OCI-LY7 (cell line): ENCODE results near the gene PLEKHG4. TPM values are rescaled to one million over a fixed set of nuclear protein-coding genes. Genes with fewer than 3 reads are reported as not detected.

ENCODE experiments used
- Bru-seq: library from RNA; stranded (reverse); fragments of 400-500 nt; gene quantifications from one replicate; lab custom pipeline; 2021; lab: Mats Ljungman, UMichigan
- BruChase-seq, 2 experiments: library from RNA; stranded (reverse); fragments of 400-500 nt; gene quantifications; one replicate each; lab custom pipeline; 2021; lab: Mats Ljungman, UMichigan
- BruUV-seq: library from RNA; stranded (reverse); fragments of 400-500 nt; replicated peaks from 2 replicates; lab custom pipeline; 2021; lab: Mats Ljungman, UMichigan
- CTCF ChIA-PET: fragments of 300-600 bp; sonication (Branson Sonifier 250); formaldehyde crosslinking; loops from one replicate; lab custom pipeline; 2022; ENCODE audit warnings: antibody characterized with exemption; ENCODE audit not compliant: unreplicated experiment; lab: Charles Lee
- POLR2A ChIA-PET: fragments of 300-600 bp; sonication (Branson Sonifier 250); formaldehyde crosslinking; loops from one replicate; lab custom pipeline; 2022; ENCODE audit warnings: antibody characterized with exemption; lab: Charles Lee
- DNase-seq: peaks from one replicate; pipeline ENCODE4 v3.0.0-alpha.2; 2015; ENCODE audit warnings: low spot score
- H2AFZ ChIP-seq: fragments of 200-600 bp; sonication (generic), shearing (Covaris generic); 2 replicates; pipeline ENCODE4 v1.6.1; 2014; ENCODE audit warnings: mild to moderate bottlenecking, antibody characterized with exemption, low read length, moderate library complexity
- H3K27ac ChIP-seq: fragments of 200-600 bp; sonication (generic); 2 replicates; pipeline ENCODE4 v1.5.1; 2014; ENCODE audit warnings: mixed run types, low read depth, mild to moderate bottlenecking, moderate library complexity, low read length, inconsistent platforms; ENCODE audit not compliant: poor library complexity, severe bottlenecking
- H3K36me3 ChIP-seq: fragments of 200-600 bp; sonication (generic); 2 replicates; pipeline ENCODE4 v1.6.1; 2014; ENCODE audit warnings: mild to moderate bottlenecking, antibody characterized with exemption, low read length, moderate library complexity, mixed read lengths; ENCODE audit not compliant: insufficient read depth
- H3K4me1 ChIP-seq: fragments of 200-600 bp; sonication (generic); 2 replicates; pipeline ENCODE4 v1.5.1; 2014; ENCODE audit warnings: mild to moderate bottlenecking, low read length; ENCODE audit not compliant: insufficient read depth, poor library complexity, severe bottlenecking
- H3K4me2 ChIP-seq: fragments of 200-600 bp; sonication (generic); 2 replicates; pipeline ENCODE4 v1.6.1; 2014; ENCODE audit warnings: mild to moderate bottlenecking, low read length
- H3K4me3 ChIP-seq: fragments of 200-600 bp; sonication (generic); 2 replicates; pipeline ENCODE4 v1.5.1; 2014; ENCODE audit warnings: mild to moderate bottlenecking, low read depth, low read length; ENCODE audit not compliant: poor library complexity, severe bottlenecking
- H3K79me2 ChIP-seq: fragments of 200-600 bp; sonication (generic); 2 replicates; pipeline ENCODE4 v1.6.1; 2016; ENCODE audit warnings: low read depth, mild to moderate bottlenecking, low read length, moderate library complexity, mixed read lengths; ENCODE audit not compliant: insufficient read depth
- H3K9me2 ChIP-seq: fragments of 200-600 bp; sonication (generic); 2 replicates; pipeline ENCODE4 v1.6.1; 2016; ENCODE audit warnings: mild to moderate bottlenecking, low read length, mixed read lengths; ENCODE audit not compliant: insufficient read depth
- H3K9me3 ChIP-seq: fragments of 200-600 bp; sonication (generic); 2 replicates; pipeline ENCODE4 v1.6.1; 2014; ENCODE audit warnings: mild to moderate bottlenecking, mixed run types, low read length, mixed read lengths
- H4K20me1 ChIP-seq: fragments of 200-600 bp; sonication (generic); 2 replicates; pipeline ENCODE4 v1.6.1; 2014; ENCODE audit warnings: mild to moderate bottlenecking, antibody characterized with exemption, low read length, moderate library complexity, mixed read lengths; ENCODE audit not compliant: insufficient read depth
- CTCF ChIP-seq: fragments of 200-600 bp; sonication (generic); conservative IDR thresholded peaks from 2 replicates; pipeline ENCODE4 v1.5.1; 2014; ENCODE audit warnings: mild to moderate bottlenecking, antibody characterized with exemption, low read length, moderate library complexity, mixed read lengths
- EZH2phosphoT487 ChIP-seq: fragments of 200-600 bp; sonication (generic); IDR thresholded peaks from 2 replicates; pipeline ENCODE4 v1.6.1; 2018; ENCODE audit warnings: low read depth, borderline replicate concordance, mild to moderate bottlenecking, mixed run types, antibody characterized with exemption, low read length, moderate library complexity, mixed read lengths
- intact Hi-C: fragments of 100-400 bp; cut with micrococcal nuclease; formaldehyde crosslinking; loops from one replicate; pipeline ENCODE4 v1.10.0; 2022; ENCODE audit not compliant: unreplicated experiment
- long read RNA-seq: library from polyadenylated mRNA; stranded (forward); transcript quantifications from one replicate; pipeline ENCODE4 v2.0.0, GENCODE V29; 2022
- total RNA-seq, 2 experiments: library from RNA; depleted of rRNA in 1 of 2; stranded (reverse); fragments of >200 nt in 1 of 2; shearing (Covaris generic) in 1 of 2; gene quantifications; 2 replicates each; pipeline ENCODE4 v1.2.3, GENCODE V29; 2014 to 2022

Gene PLEKHG4
- total RNA-seq (2014; rRNA removed; shearing (Covaris generic)), result not detected in 2 replicates
- total RNA-seq (2022), result 0.51 and 1.3 TPM in 2 replicates
- Bru-seq, nascent RNA, result percentile 18 among the genes with signal in this experiment
- percentile 11 among the genes with signal in this experiment for BruChase-seq, experiment 1, labeled RNA remaining after a 6-hour chase
- percentile 19 among the genes with signal in this experiment for BruChase-seq, experiment 2, labeled RNA remaining after a 2-hour chase
- long read RNA-seq, partial matches to known transcripts, result 0 of 1 reads
- long read RNA-seq, other reads (novel, unspliced or antisense), result 1 of 1 reads

- intact Hi-C loops, result loop anchor here (1.0 to 5.0 kb wide), 2 partner anchors 60 to 118 kb away; no protein-coding TSS in a partner anchor
- ChIA-PET POLR2A (no interaction called here), CTCF (no interaction called here)
- Histone ChIP-seq H2AFZ (peak within 1 kb of the TSS; percentile 16; the same call in 1 of the 2 replicates), H3K36me3 (no peaks in the 10 kb centered on the region), H4K20me1 (no peaks in the 10 kb centered on the region), H3K9me3 (no peaks in the 10 kb centered on the region), H3K27ac (no peak within 1 kb of the TSS), H3K79me2 (no peaks in the 10 kb centered on the region), H3K4me2 (peak within 1 kb of the TSS; percentile 54; the same call in 1 of the 2 replicates), H3K9me2 (no peaks in the 10 kb centered on the region), H3K4me1 (no peaks in the 10 kb centered on the region), H3K4me3 (peak within 1 kb of the TSS; percentile 53)
- TF ChIP-seq CTCF (peak; percentile 65), EZH2phosphoT487 (no peak)
- peak; percentile 46 for DNase-seq
- BruUV-seq, result no TSS peak
Measured at GRCh38 chr16:67279296-67280089, at the start of gene PLEKHG4. PLEKHG4 (plus strand) TSS chr16:67279532; CDS start chr16:67280045, 513 bp downstream.

GRCh38 chr16:67229906-67230808 is 49.2 kb upstream of the PLEKHG4 start:
- no peak overlapping the region for H2AFZ ChIP-seq
- TF ChIP-seq CTCF (no peak), EZH2phosphoT487 (no peak)
- no peaks in the 10 kb centered on the region for H4K20me1 ChIP-seq
- intact Hi-C loops, result loop anchor here (5.0 kb wide), 1 partner anchor 213 kb away; no protein-coding TSS in a partner anchor
- H3K9me3 ChIP-seq, result no peaks in the 10 kb centered on the region
- peaks cover 50% of the 10 kb centered on the region for H3K36me3 ChIP-seq
- H3K79me2 ChIP-seq, result peaks cover 13% of the 10 kb centered on the region
- no peak overlapping the region for H3K27ac ChIP-seq
- no peak for DNase-seq
- H3K9me2 ChIP-seq, result no peaks in the 10 kb centered on the region
- POLR2A ChIA-PET, result interaction anchor here (1.3 kb wide), 1 partner anchor 15 kb away, joined by 3 read pairs; no protein-coding TSS in a partner anchor
- no TSS peak for BruUV-seq
- H3K4me2 ChIP-seq, result no peak overlapping the region
- H3K4me3 ChIP-seq, result no peak overlapping the region
- peaks cover 18% of the 10 kb centered on the region for H3K4me1 ChIP-seq
- CTCF ChIA-PET, result no interaction called here
